H1 (cell line): ENCODE results near the gene HPCAL4.

Source experiments
- EP300 ChIP-seq, 2 experiments: IDR thresholded peaks; 1 replicate in 1 of 2; 2 replicates in 1 of 2; pipeline ENCODE4 v1.6.1; 2011 to 2012; ENCODE audit warnings: low read depth in 2 of 2, low read length in 2 of 2, mild to moderate bottlenecking in 2 of 2, borderline replicate concordance in 1 of 2, inconsistent platforms in 1 of 2, moderate library complexity in 1 of 2
- EZH2 ChIP-seq: fragments of 200-600 bp; sonication (generic); IDR thresholded peaks from 2 replicates; pipeline ENCODE4 v1.7.1; 2012; ENCODE audit warnings: low read depth, mild to moderate bottlenecking, moderate library complexity, low read length, inconsistent platforms; ENCODE audit not compliant: severe bottlenecking
- TF ChIP-seq, protein P1 (sequence below), 3 experiments: IDR thresholded peaks; 1 replicate in 2 of 3; 2 replicates in 1 of 3; pipeline versions ENCODE4 v1.5.1 to v1.6.1; 2011; ENCODE audit warnings: low read length in 3 of 3, mild to moderate bottlenecking in 3 of 3, inconsistent platforms in 2 of 3, low read depth in 1 of 3, moderate library complexity in 1 of 3; ENCODE audit not compliant: insufficient read depth in 1 of 3; ENCODE audit errors: control extremely low read depth in 1 of 3

DNA sequence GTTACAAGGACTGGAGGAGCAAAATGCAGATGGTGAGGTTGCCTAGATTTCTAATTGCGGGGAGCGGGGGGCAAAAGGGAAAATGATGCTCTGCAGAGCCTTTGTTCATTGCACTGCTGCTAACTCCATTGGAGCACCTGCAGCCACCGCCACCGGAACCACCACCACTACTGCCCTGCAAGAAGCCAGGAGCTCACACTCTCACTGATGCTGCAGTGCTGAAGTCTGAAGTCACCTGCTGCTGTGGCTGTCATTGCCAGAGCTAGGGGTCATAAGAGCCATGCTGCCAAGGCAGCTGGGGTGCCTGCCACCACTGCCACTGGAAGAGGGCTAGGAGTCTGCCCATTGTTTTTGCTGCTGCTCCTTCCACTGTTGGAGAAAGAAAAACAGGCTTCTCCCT lies 7.3 kb upstream of the HPCAL4 start:
- TF ChIP-seq EZH2 (no peak), EP300 (IDR thresholded peaks at IDR 0.05; ENCODE audit: borderline replicate concordance in 1 of 2, low read depth in 2 of 2, low read length in 2 of 2) (no peak)
- TF ChIP-seq, protein P1, sequence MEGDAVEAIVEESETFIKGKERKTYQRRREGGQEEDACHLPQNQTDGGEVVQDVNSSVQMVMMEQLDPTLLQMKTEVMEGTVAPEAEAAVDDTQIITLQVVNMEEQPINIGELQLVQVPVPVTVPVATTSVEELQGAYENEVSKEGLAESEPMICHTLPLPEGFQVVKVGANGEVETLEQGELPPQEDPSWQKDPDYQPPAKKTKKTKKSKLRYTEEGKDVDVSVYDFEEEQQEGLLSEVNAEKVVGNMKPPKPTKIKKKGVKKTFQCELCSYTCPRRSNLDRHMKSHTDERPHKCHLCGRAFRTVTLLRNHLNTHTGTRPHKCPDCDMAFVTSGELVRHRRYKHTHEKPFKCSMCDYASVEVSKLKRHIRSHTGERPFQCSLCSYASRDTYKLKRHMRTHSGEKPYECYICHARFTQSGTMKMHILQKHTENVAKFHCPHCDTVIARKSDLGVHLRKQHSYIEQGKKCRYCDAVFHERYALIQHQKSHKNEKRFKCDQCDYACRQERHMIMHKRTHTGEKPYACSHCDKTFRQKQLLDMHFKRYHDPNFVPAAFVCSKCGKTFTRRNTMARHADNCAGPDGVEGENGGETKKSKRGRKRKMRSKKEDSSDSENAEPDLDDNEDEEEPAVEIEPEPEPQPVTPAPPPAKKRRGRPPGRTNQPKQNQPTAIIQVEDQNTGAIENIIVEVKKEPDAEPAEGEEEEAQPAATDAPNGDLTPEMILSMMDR (IDR thresholded peaks at IDR 0.05; ENCODE audit: control extremely low read depth in 1 of 3, insufficient read depth in 1 of 3, low read depth in 1 of 3, low read length in 3 of 3): no peak
